Measurements from ENCODE around the gene PPP1R12C.

GRCh38 chr19:55158848-55159749 lies 41.7 kb upstream of the PPP1R12C start:
- TF ChIP-seq CTCF (IDR thresholded peaks at IDR 0.05) = no peak
- TF ChIP-seq POLR2A (IDR thresholded peaks at IDR 0.05) = no peak

Data from uterus (tissue), 2 donors.